Astrocyte of the spinal cord (primary cell): ENCODE results near the gene PBX1.

Source experiments
- DNase-seq: peaks from one replicate; pipeline ENCODE4 v3.0.0; 2011; ENCODE audit warnings: low read depth, low spot score
- H3K4me3 ChIP-seq: 2 replicates; pipeline ENCODE4 v1.5.1; 2011; ENCODE audit warnings: low read depth, mild to moderate bottlenecking, low read length, moderate library complexity
- CTCF ChIP-seq: IDR thresholded peaks from 2 replicates; pipeline ENCODE4 v1.5.1; 2012; ENCODE audit warnings: low read depth, mild to moderate bottlenecking, low read length, inconsistent platforms
- in situ Hi-C: cut with HindIII; loops from 2 replicates; pipeline ENCODE4 v1.10.0; 2017; ENCODE audit warnings: low sequenced_read_pairs

PBX1 gene

GRCh38 chr1:164867590-164867989 lies 308.6 kb downstream of the PBX1 start:
- in situ Hi-C loops: no loop called here
- H3K4me3 ChIP-seq: no peak overlapping the region
- no peak for TF ChIP-seq CTCF
- DNase-seq: no peak

- no peak for TF ChIP-seq CTCF
- in situ Hi-C loops: no loop called here
- no peak for DNase-seq
- no peak overlapping the region for H3K4me3 ChIP-seq
These were observed 310.0 kb downstream of the PBX1 start for GRCh38 chr1:164868990-164869389.

- no peak for TF ChIP-seq CTCF
- no peak for DNase-seq
- H3K4me3 ChIP-seq: no peak overlapping the region
- in situ Hi-C loops: no loop called here
These were observed 316.5 kb downstream of the PBX1 start for GRCh38 chr1:164875518-164875917.

GRCh38 chr1:164876398-164877116 lies 317.6 kb downstream of the PBX1 start:
- no peak for TF ChIP-seq CTCF
- no peak overlapping the region for H3K4me3 ChIP-seq
- in situ Hi-C loops: no loop called here
- no peak for DNase-seq

- no peak for TF ChIP-seq CTCF
- in situ Hi-C loops: no loop called here
- no peak for DNase-seq
- no peak overlapping the region for H3K4me3 ChIP-seq
These were observed 321.2 kb downstream of the PBX1 start for GRCh38 chr1:164880199-164880598.

GRCh38 chr1:164880644-164881043 lies 321.7 kb downstream of the PBX1 start:
- no peak for TF ChIP-seq CTCF
- in situ Hi-C loops: no loop called here
- DNase-seq: no peak
- H3K4me3 ChIP-seq: no peak overlapping the region
